Measurements from ENCODE around the gene CADM4.
A peak's percentile ranks its signal among the peaks of the same experiment; 100 is the strongest.
"Not testable (repeated sequence)": the region's sequence is repeated elsewhere in the genome, so short reads cannot be mapped to it uniquely, and the experiment has no call there.

Gene CADM4

GRCh38 chr19:43662487-43662886 lies 22.8 kb upstream of the CADM4 start:
- no peak for DNase-seq

GRCh38 chr19:43660971-43661360 lies 21.3 kb upstream of the CADM4 start:
- DNase-seq = no peak

DNA sequence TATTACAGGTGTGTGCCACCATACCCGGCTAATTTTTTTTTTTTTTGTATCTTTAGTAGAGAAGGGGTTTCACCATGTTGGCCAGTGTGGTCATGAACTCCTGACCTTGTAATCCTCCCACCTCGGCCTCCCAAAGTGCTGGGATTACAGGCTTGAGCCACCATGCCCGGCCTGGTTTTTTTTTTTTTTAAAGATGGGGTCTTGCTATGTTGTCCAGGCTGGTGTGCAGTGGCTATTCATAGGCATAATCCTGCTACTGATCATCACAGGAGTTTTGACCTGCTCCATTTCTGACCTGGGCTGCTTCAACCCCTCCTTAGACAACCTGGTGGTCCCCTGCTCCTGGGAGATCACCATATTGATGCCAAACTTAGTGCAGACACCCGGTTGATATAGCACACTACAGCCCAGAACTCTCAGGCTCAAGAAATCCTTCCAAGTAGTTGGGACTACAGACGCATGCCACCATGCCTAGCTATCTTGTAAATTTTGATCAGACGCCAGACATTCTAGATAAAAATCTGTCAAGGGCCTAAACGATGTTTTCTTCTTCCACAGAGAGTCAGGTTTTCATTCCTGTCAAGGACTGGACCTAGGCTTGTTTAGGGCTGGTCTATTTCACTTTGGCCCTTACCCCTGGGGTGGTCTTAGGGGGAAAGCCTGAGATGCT lies 20.8 kb upstream of the CADM4 start:
- no peak for DNase-seq

GRCh38 chr19:43658494-43658893 lies 18.8 kb upstream of the CADM4 start:
- no peak for DNase-seq

DNA sequence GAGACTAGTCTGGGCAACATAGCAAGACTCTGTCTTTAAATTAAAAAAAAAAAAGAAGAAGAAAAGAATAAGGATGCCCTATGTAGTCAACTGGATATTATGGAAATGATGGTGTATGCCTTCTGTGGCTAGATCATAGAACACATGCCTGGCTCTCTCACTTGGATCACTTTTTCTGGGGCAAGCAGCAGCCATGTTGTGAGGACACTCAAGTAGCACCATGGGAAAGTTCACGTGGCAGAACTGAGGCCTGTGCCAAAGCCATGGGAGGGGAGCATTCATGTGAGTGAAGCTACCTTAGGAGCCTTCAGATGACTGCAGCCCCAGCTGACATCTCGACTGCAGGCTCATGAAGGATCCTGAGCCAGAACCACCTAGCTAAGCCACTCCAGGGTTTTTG lies 18.4 kb upstream of the CADM4 start:
- no peak for DNase-seq

GRCh38 chr19:43656436-43656835 lies 16.8 kb upstream of the CADM4 start:
- DNase-seq = no peak

DNA sequence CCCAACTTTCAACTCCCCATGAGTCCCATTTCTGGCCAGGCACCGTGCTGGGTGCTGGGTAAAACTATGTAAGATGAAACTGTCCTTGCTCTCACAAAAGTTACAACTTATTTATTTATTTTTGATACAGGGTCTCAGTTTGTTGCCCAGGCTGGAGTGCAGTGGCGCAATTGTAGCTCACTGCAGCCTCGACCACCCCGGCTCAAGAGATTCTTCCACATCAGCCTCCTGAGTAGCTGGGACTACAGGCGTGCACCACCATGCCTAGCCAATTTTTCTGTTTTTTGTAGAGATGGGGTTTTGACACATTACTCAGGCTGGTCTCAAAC lies 12.9 kb upstream of the CADM4 start:
- no peak for DNase-seq

DNA sequence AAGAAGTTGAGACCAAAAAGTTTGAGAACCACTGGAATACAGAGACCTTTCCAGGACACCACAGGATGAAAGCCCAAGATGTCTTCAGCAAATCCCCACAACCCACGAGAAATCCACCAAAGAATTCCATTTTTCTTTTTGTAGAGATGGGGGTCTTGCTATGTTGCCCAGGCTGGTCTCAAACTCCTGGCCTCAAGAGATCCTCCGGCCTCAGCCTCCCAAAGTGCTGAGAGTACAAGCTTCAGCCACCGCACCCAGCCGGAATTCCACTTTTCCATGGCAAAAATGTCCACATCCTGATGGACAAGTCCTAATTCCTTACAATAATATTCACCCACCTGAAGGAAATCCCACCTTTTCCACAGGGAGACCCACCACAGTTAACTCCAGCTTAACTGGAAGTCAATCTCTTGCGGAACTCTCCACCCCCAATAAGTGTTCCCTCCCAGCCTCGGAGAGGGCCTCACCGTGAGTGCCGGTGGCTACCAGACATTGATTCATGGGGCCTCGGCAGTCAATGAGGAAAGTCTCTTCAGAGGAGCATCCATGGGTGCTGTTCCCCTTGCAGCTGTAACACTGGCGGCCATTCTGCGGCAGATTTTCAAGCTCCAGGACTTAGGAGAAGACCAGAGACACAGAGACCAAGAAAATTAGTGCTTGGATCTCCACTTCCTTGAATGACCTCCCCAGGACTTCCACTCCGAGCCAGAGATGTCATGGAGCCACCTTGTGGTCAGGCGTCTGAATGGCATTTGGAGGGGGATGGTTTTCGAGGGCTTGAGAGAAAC lies 12.3 kb upstream of the CADM4 start:
- peak; percentile 20 for DNase-seq

DNA sequence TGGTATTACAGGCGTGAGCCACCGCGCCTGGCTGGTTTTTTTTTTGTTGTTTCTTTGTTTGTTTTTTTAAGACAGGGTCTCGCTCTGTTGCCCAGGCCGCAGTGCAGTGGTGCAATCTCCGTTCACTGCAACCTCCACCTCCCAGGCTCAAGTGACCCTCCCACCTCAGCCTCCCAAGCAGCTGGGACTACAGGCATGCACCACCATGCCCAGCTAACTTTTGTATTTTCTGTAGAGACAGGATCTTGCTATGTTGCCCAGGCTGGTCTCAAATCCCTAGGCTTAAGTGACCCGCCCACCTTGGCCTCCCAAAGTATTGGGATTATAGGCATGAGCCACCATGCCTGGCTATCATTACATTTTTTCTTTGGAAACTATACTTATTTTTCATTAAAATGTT lies 10.6 kb upstream of the CADM4 start:
- DNase-seq = not testable (repeated sequence)

DNA sequence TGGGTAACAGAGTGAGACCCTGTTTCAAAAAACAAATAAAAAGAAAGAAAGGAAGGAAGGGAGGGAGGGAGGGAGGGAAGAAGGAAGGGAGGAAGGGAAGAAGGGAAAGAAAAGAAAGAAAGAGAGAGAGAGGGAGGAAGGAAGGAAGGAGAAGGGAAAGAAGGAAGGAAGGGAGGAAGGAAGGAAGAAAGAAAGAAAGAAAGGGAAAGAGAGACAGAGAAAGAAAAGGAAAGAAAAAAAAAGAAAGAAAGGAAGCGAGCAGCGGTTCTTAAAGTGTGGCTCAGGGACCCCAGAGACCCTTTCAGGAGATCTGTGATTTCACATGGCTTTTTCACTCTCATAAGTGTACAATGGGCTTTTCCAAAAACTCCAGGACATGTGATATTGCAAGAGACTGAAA lies 9.9 kb upstream of the CADM4 start:
- no peak for DNase-seq

DNA sequence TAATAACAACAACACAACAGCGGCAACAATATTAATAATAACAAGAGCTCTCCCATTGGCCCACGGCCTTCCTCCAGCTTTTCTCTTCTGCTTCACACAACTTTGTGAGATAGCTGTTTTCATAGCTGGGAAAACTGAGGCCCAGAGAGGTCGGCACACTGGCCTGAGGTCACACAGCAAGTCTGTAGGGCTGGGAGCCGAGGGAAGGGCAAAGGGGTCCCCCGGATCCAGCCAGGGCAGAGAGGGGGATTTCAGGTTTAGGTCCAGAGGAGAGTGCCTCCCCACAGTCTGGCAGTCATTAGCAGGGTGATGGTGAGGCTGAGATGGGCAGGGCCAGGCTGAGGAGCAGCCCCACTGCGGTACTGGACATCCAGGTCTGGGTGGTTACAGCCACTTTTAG lies 9.0 kb upstream of the CADM4 start:
- DNase-seq = no peak

DNA sequence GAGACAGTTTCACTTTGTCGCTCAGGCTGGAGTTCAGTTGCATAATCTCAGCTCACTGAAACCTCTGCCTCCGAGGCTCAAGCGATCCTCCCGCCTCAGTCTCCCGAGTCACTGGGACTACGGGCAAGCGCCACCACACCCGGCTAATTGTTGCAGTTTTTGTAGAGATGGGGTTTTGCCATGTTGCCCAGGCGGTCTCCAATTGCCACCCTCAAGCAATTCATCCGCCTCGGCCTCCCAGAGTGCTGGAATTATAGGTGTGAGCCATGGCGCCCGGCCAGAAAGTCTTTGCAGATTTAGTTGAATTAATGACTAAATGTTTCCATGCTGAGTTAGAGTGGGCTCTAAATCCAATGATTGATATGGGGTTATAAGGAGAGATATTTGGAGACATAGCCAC lies 4.5 kb upstream of the CADM4 start:
- DNase-seq = no peak

DNA sequence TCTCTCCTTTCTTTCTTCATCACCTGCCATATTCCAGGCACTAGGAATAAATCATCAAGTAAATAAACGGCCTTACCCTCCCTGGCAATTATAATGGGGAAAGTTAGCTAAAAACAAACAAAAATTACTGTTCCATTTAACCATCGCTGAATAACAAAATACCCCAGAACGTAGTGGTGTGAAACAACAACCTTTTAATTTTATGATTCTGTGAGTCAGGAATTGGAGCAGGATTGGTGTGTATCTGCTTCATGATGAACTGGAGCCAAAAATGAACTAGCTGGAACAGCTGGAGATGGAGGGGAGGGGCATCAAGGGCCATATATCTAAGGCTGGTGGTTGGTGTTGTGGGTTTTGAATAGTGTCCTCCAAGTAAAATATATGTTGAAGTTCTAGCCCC lies 3.7 kb upstream of the CADM4 start:
- DNase-seq = no peak

DNA sequence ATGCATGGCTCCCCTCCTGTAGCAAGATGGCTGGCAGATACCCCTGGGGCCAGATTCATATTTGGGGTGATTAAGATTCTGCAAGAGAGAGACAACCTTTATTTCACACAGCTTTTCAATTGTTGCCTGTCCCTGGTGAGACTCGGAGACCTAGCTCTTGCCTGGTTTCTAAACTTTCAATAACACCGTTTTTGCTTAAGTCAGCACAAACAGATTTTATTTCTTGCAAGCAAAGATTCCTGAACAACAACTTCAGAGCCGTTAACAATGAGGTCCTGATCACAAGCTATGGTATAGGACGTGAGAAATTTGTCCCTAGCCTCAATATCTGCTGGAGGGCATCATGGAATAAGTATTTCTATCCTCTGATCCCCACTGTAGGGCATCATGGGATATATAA lies 2.9 kb upstream of the CADM4 start:
- DNase-seq = no peak

DNA sequence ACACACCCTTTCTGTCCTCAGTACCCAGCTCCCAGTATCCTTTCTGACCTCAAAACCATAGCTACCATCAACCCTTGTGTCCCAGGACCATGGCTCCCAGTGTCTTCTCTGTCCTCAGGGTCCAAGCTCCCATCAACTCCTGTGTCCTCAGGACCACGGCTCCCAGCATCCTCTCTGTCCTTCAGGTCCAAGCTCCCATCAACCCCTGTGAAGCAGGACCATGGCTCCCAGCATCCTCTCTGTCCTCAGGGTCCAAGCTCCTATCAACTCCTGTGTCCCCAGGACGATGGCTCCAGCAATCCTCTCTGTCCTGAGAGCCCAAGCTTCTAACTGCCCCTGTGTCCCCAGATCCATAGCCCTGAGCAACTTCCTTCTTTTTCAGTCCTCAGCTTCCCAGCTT lies 1.7 kb upstream of the CADM4 start:
- DNase-seq = no peak

DNA sequence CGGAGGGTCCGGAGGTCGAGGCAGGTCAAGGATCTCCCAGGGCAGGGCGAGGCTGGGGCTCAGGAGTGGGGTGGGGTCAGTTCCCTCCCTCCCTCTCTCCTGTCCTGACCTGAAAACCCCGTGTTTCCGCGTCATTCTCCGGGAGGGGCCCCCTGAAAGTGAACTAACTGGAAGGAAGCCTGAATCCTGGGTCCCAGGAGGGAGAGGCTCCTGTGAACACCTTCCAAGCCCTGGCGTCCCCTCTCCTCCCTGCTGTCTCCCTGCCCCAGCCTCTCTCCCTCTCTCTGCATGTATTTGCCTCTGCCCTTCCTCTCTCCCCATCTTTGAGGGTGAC lies 741 bp upstream of the CADM4 start:
- DNase-seq = no peak

GRCh38 chr19:43638995-43639518 lies 593 bp downstream of the CADM4 start:
- no peak for DNase-seq

DNA sequence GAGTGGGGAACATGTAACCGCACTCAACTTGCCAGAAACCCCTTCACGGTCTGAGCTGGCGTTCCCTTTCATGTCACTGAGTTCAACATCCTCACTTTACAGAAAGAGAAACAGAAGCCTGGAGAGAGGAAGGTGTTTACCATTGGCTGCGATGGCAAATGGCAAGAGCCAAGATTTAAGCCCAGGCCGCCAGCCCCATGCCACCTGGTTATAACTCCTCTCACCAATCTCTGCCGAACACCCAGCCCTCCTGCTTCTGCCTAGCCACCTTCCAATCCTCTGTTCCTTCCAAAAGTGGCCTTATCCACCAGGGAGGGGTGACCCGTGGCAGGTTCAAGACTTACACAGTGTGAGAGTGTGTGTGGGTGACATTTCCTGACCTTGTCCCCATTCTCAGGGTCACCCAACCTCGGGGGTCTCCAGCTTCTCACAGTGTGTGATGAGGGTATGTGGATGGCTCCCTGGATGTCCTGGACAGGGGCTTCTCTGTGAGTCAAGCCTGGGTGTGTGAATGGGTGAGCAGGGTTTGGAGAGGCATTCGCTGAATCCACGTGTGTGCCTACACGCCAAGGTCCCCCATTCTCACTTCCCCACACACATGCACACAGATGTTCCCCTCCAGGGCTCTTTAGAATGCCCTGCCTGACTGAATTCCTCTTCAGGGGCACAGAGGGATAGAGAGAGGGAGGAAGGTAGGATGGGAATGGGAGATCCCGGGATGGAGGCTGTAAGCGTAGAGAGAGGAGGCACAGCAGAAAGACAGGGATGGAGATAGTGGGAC lies 1.2 kb downstream of the CADM4 start:
- no peak for DNase-seq

DNA sequence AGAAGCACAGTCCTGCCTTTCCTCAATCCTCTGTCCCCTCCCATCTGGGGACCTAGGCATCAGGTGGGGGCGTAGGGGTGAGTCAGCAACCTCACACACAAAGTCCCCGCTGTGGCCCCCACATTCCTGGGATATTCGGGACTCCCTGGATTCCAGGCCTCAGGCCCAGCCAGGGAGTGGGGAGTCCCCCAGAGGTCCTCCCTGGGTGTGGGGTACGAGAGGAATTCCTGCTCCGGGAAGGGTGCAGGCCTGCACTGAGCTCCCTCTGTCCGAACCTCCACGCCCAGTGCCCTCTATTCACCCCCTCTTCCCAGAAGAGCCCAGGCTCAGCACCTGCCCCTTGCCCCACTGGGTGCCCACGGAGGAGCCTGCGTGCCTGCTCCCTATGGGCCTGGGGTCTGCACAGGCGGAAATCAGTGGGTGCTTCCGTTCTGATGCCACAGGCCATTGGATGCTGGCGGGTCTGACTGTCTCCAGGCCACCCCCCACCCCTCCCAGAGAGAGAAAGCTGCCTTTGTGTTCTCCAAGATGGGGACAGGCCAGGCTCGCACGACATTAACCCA lies 3.4 kb downstream of the CADM4 start:
- no peak for DNase-seq

GRCh38 chr19:43635561-43635940 lies 4.1 kb downstream of the CADM4 start:
- not testable (repeated sequence) for DNase-seq

DNA sequence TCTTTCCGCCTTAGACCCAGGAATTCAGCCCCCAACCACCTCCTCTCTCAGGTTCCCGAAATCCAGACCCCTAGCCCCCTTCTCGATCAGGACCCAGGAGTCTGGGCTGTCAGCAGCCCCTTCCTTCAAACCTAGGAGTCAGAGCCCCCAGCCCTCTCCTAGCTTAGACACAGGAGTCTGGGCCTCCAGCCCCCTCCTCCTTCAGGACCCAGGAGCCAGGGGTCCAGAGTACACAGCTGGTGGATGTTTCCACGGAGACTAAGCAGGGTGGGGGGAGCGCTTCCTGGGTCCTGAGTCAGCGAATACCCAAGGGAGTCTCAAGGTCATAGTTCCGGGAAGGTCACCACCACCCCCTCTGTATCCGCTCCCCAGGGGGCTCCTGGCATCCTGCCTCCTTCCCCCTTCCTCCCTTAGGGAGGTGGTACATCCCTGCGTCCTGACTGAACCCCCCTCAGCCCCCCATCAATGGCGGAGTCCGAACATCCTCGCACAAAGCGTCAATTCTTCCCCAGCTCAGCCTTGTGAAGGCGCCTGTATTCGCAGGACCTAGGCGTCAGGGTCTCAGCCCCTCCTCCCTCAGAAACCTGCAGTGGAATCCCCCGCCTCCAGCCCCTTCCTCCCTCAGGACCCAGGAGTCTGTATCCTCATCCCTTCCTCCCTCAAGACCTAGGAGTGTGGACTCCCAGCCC lies 4.6 kb downstream of the CADM4 start:
- no peak for DNase-seq

GRCh38 chr19:43634506-43634871 lies 5.2 kb downstream of the CADM4 start:
- DNase-seq = no peak

GRCh38 chr19:43634068-43634467 lies 5.6 kb downstream of the CADM4 start:
- DNase-seq = no peak
